Measurements from ENCODE around the gene LRRC17. TPM values are rescaled to one million over a fixed set of nuclear protein-coding genes. Genes with fewer than 3 reads are reported as not detected.
A peak's percentile ranks its signal among the peaks of the same experiment; 100 is the strongest.

Gene LRRC17
- total RNA-seq, 6 experiments from 2014 or later: 4.2 to 48.2 (median 4.8) TPM

GRCh38 chr7:102883098-102883860, 29.5 kb upstream of the LRRC17 start:
- H3K27me3 Mint-ChIP-seq (ENCODE audit: insufficient read depth): peaks cover 2% of the 10 kb centered on the region; the same call in 1 of the 2 replicates
- H3K9me3 Mint-ChIP-seq: no peaks in the 10 kb centered on the region
- H3K4me3 Mint-ChIP-seq: no peak overlapping the region
- peak; percentile 28 for DNase-seq
- no peaks in the 10 kb centered on the region; the same call in 1 of the 2 replicates for H3K36me3 Mint-ChIP-seq (ENCODE audit: low read depth)
- no peak for TF ChIP-seq CTCF (IDR thresholded peaks at IDR 0.05)
- H3K27ac Mint-ChIP-seq: no peak overlapping the region; the same call in 1 of the 2 replicates
- peaks cover 28% of the 10 kb centered on the region for H3K4me1 Mint-ChIP-seq (ENCODE audit: low read depth)

GRCh38 chr7:102888561-102889233, 24.1 kb upstream of the LRRC17 start:
- H3K4me1 Mint-ChIP-seq (ENCODE audit: low read depth): peaks cover 55% of the 10 kb centered on the region

DNA sequence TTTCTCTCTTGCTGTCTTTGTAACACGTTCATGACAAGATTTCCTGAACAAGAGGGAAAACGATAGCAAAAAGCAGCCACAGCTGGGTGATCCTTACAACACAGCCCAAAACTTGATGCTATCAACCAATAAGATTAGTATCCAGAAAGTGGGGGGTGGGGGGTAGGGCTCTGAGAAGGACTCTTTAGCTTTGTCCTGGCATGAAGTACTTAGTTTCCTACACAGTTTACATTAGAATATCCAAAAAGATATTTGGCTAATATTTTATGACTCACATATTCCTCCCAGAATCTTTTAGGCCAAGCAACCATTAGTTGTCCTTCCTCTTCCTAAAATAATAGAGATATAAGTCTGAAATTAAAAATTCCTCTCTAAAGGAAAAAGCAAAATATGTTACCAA, 22.9 kb upstream of the LRRC17 start:
- Mint-ChIP-seq H3K4me3 (no peak overlapping the region), H3K4me1 (ENCODE audit: low read depth) (peaks cover 64% of the 10 kb centered on the region), H3K9me3 (no peaks in the 10 kb centered on the region), H3K36me3 (ENCODE audit: low read depth) (no peaks in the 10 kb centered on the region; the same call in 1 of the 2 replicates), H3K27me3 (ENCODE audit: insufficient read depth) (no peaks in the 10 kb centered on the region; the same call in 1 of the 2 replicates), H3K27ac (peak overlapping the region; percentile 86)
- no peak for DNase-seq
- TF ChIP-seq CTCF (IDR thresholded peaks at IDR 0.05): no peak

More at GRCh38 chr7:102888561-102889233, 24.1 kb upstream of the LRRC17 start:
- no peaks in the 10 kb centered on the region; the same call in 1 of the 2 replicates for H3K36me3 Mint-ChIP-seq (ENCODE audit: low read depth)
- H3K27ac Mint-ChIP-seq: peak overlapping the region; percentile 28; the same call in 1 of the 2 replicates
- H3K9me3 Mint-ChIP-seq: no peaks in the 10 kb centered on the region
- no peak overlapping the region for H3K4me3 Mint-ChIP-seq
- TF ChIP-seq CTCF (IDR thresholded peaks at IDR 0.05): no peak
- H3K27me3 Mint-ChIP-seq (ENCODE audit: insufficient read depth): no peaks in the 10 kb centered on the region; the same call in 1 of the 2 replicates
- peak; percentile 18 for DNase-seq

- no peaks in the 10 kb centered on the region; the same call in 1 of the 2 replicates for H3K36me3 Mint-ChIP-seq (ENCODE audit: low read depth)
- H3K4me3 Mint-ChIP-seq: no peak overlapping the region; the same call in 1 of the 2 replicates
- H3K9me3 Mint-ChIP-seq: no peaks in the 10 kb centered on the region
- TF ChIP-seq CTCF (IDR thresholded peaks at IDR 0.05): no peak
- H3K27me3 Mint-ChIP-seq (ENCODE audit: insufficient read depth): peaks cover 2% of the 10 kb centered on the region
- peaks cover 67% of the 10 kb centered on the region for H3K4me1 Mint-ChIP-seq (ENCODE audit: low read depth)
- peak; percentile 46 for DNase-seq
- peak overlapping the region; percentile 86 for H3K27ac Mint-ChIP-seq
These were observed 22.4 kb upstream of the LRRC17 start for GRCh38 chr7:102890292-102890970.

DNA sequence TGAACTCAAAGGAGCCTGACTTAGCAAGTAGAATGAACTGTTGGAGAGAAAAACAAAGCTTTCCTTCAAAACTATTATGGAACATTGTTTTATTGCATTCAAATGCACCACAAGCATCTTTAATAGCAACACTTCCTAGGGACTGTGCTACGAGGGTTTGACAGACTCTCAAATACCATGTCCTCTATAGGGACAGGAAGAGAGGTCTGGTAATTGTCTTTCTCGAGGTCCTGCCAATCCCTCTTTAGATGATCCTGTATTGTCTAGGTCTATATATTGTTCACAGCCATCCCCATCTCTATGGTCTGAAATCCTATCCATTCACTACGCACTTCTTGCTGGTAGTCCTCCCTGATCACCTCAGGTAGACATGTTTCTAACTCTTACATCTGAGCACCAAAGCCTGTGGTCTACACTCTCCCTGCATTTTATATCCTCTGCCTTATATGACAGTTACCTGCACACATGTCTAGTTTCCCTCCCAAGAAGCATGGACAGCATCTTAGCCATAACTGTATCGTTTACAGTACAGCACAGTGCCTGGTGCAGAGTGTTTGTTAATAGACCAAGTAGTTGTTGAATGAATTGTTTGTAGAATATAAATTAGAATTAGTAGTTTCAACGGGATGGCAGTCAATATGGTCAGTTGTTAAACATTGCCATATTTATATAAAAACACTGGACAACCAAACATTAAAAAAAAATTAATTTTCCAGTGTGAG, 21.7 kb upstream of the LRRC17 start:
- peak overlapping the region; percentile 53 for H3K4me3 Mint-ChIP-seq
- TF ChIP-seq CTCF (IDR thresholded peaks at IDR 0.05): no peak
- H3K9me3 Mint-ChIP-seq: no peaks in the 10 kb centered on the region
- H3K27ac Mint-ChIP-seq: peak overlapping the region; percentile 86
- peaks cover 2% of the 10 kb centered on the region for H3K27me3 Mint-ChIP-seq (ENCODE audit: insufficient read depth)
- no peak for DNase-seq
- H3K4me1 Mint-ChIP-seq (ENCODE audit: low read depth): peaks cover 74% of the 10 kb centered on the region
- H3K36me3 Mint-ChIP-seq (ENCODE audit: low read depth): no peaks in the 10 kb centered on the region

Data from HFFc6 (cell line).